Breast epithelium (tissue), 3 donors: ENCODE data around the gene IGF2.

ENCODE experiments used
- CTCF ChIP-seq, 3 donors: fragments of 450-650 bp; IDR thresholded peaks; one replicate each; pipeline ENCODE4 v1.5.1; 2016 to 2017; ENCODE audit warnings: antibody characterized with exemption in 3 of 3, mild to moderate bottlenecking in 3 of 3, moderate library complexity in 3 of 3
- POLR2A ChIP-seq: fragments of 450-650 bp; IDR thresholded peaks from one replicate; pipeline ENCODE4 v1.6.1; 2016; ENCODE audit warnings: antibody characterized with exemption, mild to moderate bottlenecking, moderate library complexity
- POLR2AphosphoS5 ChIP-seq, 3 donors: sonication (generic); formaldehyde crosslinking; IDR thresholded peaks; one replicate each; pipeline ENCODE4 v1.6.1; 2017; ENCODE audit warnings: antibody characterized with exemption in 3 of 3

GRCh38 chr11:2092464-2092910, 46.7 kb downstream of the IGF2 start:
- TF ChIP-seq CTCF (IDR thresholded peaks at IDR 0.05) (no peak), POLR2A (no peak), POLR2AphosphoS5 (IDR thresholded peaks at IDR 0.05) (no peak)
